Measurements from ENCODE around the gene N4BP3. TPM values are rescaled to one million over a fixed set of nuclear protein-coding genes. Genes with fewer than 3 reads are reported as not detected.

Gene N4BP3
- 0.03 and 0.15 TPM in 2 replicates for total RNA-seq (2014; rRNA removed; shearing (Covaris generic))

GRCh38 chr5:178113141-178113787 lies at the start of gene N4BP3:
TSS of gene N4BP3 (plus strand) at chr5:178113532. CDS start at chr5:178119584, 6,052 bp downstream.

GRCh38 chr5:178130576-178131445 lies 17.5 kb downstream of the N4BP3 start, which contains the start of gene RMND5B:
TSS of gene RMND5B (plus strand) at chr5:178131014. CDS start at chr5:178138120, 7,106 bp downstream.

GRCh38 chr5:178153530-178154340 lies 40.4 kb downstream of the N4BP3 start, which contains the start of gene NHP2:
TSS of gene NHP2 (minus strand) at chr5:178153885. CDS start at chr5:178153817, 68 bp downstream.

Other genes with a start within 250 kb of the N4BP3 start
- not detected in 2 replicates for gene PROP1, start 117.3 kb upstream of the N4BP3 start, total RNA-seq (2014; rRNA removed; shearing (Covaris generic))
- 24.3 and 32.3 TPM in 2 replicates for gene RMND5B, start 17.5 kb downstream of the N4BP3 start, total RNA-seq (2014; rRNA removed; shearing (Covaris generic))
- gene NHP2, start 40.4 kb downstream of the N4BP3 start, total RNA-seq (2014; rRNA removed; shearing (Covaris generic)) = 690 and 698 TPM in 2 replicates
- not detected in 2 replicates for gene GMCL2, start 73.8 kb downstream of the N4BP3 start, total RNA-seq (2014; rRNA removed; shearing (Covaris generic))
- gene HNRNPAB, start 91.0 kb downstream of the N4BP3 start, total RNA-seq (2014; rRNA removed; shearing (Covaris generic)) = 145 and 155 TPM in 2 replicates
- 36.3 and 37.4 TPM in 2 replicates for gene PHYKPL, start 119.3 kb downstream of the N4BP3 start, total RNA-seq (2014; rRNA removed; shearing (Covaris generic))

Measured in A375 (cell line).